ENCODE data around the gene ATP8B3. TPM values are rescaled to one million over a fixed set of nuclear protein-coding genes. Genes with fewer than 3 reads are reported as not detected.

ATP8B3 gene
- total and polyA plus RNA-seq, 3 donors from 2014 or later = 33.2 to 84.2 (median 38.0) TPM

GRCh38 chr19:1786668-1787067, 25.4 kb downstream of the ATP8B3 start:
- intact Hi-C loops (cut with DNase I; ENCODE audit: low total_unique reads) = no loop called here
- H3K36me3 ChIP-seq (ENCODE audit: low read depth, missing control alignments) = no peaks in the 10 kb centered on the region
- H3K27me3 ChIP-seq = no peaks in the 10 kb centered on the region
- H3K4me3 ChIP-seq = no peak overlapping the region
- H3K9me3 ChIP-seq = no peaks in the 10 kb centered on the region
- no peak for DNase-seq
- 77 to 95% methylated on average over 2 to 8 of the region's 8 CpGs for WGBS, 2 donors
- H3K4me1 ChIP-seq = peaks cover 6% of the 10 kb centered on the region
- H3K27ac ChIP-seq = no peak overlapping the region
- TF ChIP-seq CTCF (IDR thresholded peaks at IDR 0.05) = no peak
- no peak for TF ChIP-seq POLR2A (IDR thresholded peaks at IDR 0.05)

GRCh38 chr19:1785310-1785709, 26.8 kb downstream of the ATP8B3 start:
- no peaks in the 10 kb centered on the region for H3K36me3 ChIP-seq (ENCODE audit: low read depth, missing control alignments)
- DNase-seq = no peak
- no peaks in the 10 kb centered on the region for H3K27me3 ChIP-seq
- peaks cover 6% of the 10 kb centered on the region for H3K4me1 ChIP-seq
- no peaks in the 10 kb centered on the region for H3K9me3 ChIP-seq
- H3K27ac ChIP-seq = no peak overlapping the region
- TF ChIP-seq CTCF (IDR thresholded peaks at IDR 0.05) = no peak
- no peak for TF ChIP-seq POLR2A (IDR thresholded peaks at IDR 0.05)
- no peak overlapping the region for H3K4me3 ChIP-seq
- intact Hi-C loops (cut with DNase I; ENCODE audit: low total_unique reads) = no loop called here
- WGBS, 2 donors = 87 to 89% methylated on average over 10 to 17 of the region's 19 CpGs

- 84 to 85% methylated on average over 8 to 9 of the region's 9 CpGs for WGBS, 2 donors
- DNase-seq = no peak
- no peaks in the 10 kb centered on the region for H3K36me3 ChIP-seq (ENCODE audit: low read depth, missing control alignments)
- TF ChIP-seq CTCF (IDR thresholded peaks at IDR 0.05) (no peak), POLR2A (IDR thresholded peaks at IDR 0.05) (no peak)
- no peaks in the 10 kb centered on the region for H3K9me3 ChIP-seq
- H3K27ac ChIP-seq = no peak overlapping the region
- no peaks in the 10 kb centered on the region for H3K4me1 ChIP-seq
- H3K4me3 ChIP-seq = no peak overlapping the region
- intact Hi-C loops (cut with DNase I; ENCODE audit: low total_unique reads) = no loop called here
- H3K27me3 ChIP-seq = no peaks in the 10 kb centered on the region
Measured at GRCh38 chr19:1783874-1784273, 28.2 kb downstream of the ATP8B3 start.

GRCh38 chr19:1783354-1783753, 28.7 kb downstream of the ATP8B3 start:
- Histone ChIP-seq H3K4me1 (no peaks in the 10 kb centered on the region), H3K4me3 (no peak overlapping the region), H3K9me3 (no peaks in the 10 kb centered on the region), H3K27ac (no peak overlapping the region), H3K27me3 (no peaks in the 10 kb centered on the region), H3K36me3 (ENCODE audit: low read depth, missing control alignments) (no peaks in the 10 kb centered on the region)
- TF ChIP-seq POLR2A (IDR thresholded peaks at IDR 0.05) (no peak), CTCF (IDR thresholded peaks at IDR 0.05) (no peak)
- intact Hi-C loops (cut with DNase I; ENCODE audit: low total_unique reads) = no loop called here
- DNase-seq = no peak
- 81 to 86% methylated on average over 4 of the region's 4 CpGs for WGBS, 2 donors

- TF ChIP-seq POLR2A (IDR thresholded peaks at IDR 0.05) = no peak
- no peak for TF ChIP-seq CTCF (IDR thresholded peaks at IDR 0.05)
- no peaks in the 10 kb centered on the region for H3K9me3 ChIP-seq
- no peak for DNase-seq
- no peak overlapping the region for H3K27ac ChIP-seq
- no peak overlapping the region for H3K4me3 ChIP-seq
- H3K36me3 ChIP-seq (ENCODE audit: low read depth, missing control alignments) = no peaks in the 10 kb centered on the region
- H3K4me1 ChIP-seq = no peaks in the 10 kb centered on the region
- H3K27me3 ChIP-seq = no peaks in the 10 kb centered on the region
- intact Hi-C loops (cut with DNase I; ENCODE audit: low total_unique reads) = no loop called here
- 57 to 63% methylated on average over 5 to 7 of the region's 7 CpGs for WGBS, 2 donors
Measured at GRCh38 chr19:1782521-1782920, 29.6 kb downstream of the ATP8B3 start.

Measured in testis (tissue), 3 donors.